Fibroblast of skin of back (primary cell): ENCODE results near the gene DIPK1B. TPM values are rescaled to one million over a fixed set of nuclear protein-coding genes. Genes with fewer than 3 reads are reported as not detected.
A peak's percentile ranks its signal among the peaks of the same experiment; 100 is the strongest.

Experiments used
- DNase-seq: peaks from one replicate; pipeline ENCODE4 v3.0.0-alpha.2; 2013
- polyA plus RNA-seq, 2 experiments: library from polyadenylated mRNA; unstranded; fragments of 120-200 nt; gene quantifications; one replicate each; pipeline ENCODE4 v1.2.1, GENCODE V29; 2013; ENCODE audit not compliant: insufficient read length in 2 of 2

The DIPK1B gene
- polyA plus RNA-seq (2013, experiment 1 of 2; ENCODE audit: insufficient read length) = 1.9 TPM
- polyA plus RNA-seq (2013, experiment 2 of 2; ENCODE audit: insufficient read length) = 2.0 TPM

- no peak for DNase-seq
Measured at GRCh38 chr9:136711751-136712689, at the start of gene DIPK1B. DIPK1B (plus strand) TSS chr9:136712572; CDS start chr9:136712666, 94 bp downstream.

- DNase-seq = no peak
Measured at GRCh38 chr9:136662656-136663581, 49.5 kb upstream of the DIPK1B start, which contains the start of gene EGFL7. EGFL7 (plus strand) TSS chr9:136662916; CDS start chr9:136668283, 5,367 bp downstream.

DNA sequence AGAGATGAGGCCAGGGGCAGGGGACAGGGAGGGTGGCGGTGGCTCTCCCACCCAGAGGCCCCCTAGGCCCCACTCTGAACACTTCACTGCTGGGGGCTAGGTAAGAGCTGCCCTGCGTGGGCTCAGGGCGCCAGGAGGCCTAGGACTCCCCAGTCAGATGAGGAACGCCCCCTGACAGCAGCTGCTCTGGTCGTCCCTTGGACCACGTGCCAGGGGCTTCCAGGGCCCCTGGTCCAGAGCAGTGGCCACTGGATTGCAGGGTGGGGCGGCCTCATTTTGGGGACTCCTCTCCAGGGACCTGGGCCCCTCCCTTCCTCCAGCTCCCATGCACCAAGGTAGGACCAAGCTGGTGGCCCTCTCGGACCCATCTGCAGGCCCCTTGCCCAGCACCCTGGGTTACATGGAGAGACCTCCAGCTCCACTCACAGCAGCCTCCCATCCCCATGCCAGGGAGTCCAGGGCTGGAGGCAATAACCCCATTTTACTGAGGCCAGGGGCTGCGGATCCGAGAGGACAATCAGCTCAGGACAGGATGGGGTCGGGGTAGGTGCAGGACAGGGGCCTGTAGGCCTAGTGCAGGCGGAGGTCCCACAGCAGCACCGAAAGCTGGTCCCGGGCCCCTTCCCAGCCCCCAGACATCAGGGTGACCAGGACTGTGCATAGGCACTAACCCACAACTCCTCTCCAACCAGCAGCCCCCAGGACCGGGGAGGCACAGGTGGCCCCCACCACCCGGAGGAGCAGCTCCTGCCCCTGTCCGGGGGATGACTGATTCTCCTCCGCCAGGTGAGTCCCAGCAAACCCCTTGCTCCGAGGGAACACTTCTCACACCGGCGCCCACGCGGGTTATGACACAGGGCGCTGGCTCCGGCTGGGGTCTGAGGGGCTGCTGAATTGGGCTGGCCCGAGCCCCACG, 48.1 kb upstream of the DIPK1B start:
- no peak for DNase-seq

- peak; percentile 30 for DNase-seq
Measured at GRCh38 chr9:136665111-136665703, 47.2 kb upstream of the DIPK1B start.

DNA sequence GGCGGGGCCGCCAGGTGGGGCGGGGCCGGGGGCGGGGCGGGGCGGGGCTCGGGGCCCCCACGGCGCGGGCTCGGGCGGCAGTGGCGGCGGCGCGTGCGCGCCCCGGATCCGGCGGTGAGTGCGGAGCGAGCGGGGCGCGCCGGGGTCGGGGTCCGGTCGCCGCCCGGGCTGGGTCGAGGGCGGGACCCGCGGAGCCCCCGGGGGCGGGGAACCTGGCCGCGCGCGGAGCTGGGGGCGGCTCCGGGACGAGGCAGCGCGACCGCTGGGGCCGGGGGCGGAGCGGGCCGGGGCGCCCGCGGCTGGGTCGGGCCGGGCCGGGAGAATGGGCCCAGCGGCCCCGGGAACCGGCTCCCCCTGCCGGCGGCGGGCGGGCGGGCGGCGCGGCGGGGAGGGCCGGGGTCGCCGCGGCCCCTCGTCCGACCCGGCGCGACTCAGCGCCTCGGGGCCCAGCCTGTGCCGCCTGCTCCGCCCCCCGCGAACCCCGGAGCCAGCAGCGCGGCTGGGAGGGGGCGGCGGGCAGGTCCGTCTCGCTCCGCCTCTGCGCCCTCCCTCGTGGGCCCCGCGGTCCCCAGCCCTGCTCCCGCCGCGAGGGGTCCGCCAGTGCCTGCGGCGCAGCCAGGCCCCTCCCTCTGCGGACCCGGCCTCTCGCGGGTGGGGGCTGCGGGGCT, 46.5 kb upstream of the DIPK1B start:
- DNase-seq = no peak

DNA sequence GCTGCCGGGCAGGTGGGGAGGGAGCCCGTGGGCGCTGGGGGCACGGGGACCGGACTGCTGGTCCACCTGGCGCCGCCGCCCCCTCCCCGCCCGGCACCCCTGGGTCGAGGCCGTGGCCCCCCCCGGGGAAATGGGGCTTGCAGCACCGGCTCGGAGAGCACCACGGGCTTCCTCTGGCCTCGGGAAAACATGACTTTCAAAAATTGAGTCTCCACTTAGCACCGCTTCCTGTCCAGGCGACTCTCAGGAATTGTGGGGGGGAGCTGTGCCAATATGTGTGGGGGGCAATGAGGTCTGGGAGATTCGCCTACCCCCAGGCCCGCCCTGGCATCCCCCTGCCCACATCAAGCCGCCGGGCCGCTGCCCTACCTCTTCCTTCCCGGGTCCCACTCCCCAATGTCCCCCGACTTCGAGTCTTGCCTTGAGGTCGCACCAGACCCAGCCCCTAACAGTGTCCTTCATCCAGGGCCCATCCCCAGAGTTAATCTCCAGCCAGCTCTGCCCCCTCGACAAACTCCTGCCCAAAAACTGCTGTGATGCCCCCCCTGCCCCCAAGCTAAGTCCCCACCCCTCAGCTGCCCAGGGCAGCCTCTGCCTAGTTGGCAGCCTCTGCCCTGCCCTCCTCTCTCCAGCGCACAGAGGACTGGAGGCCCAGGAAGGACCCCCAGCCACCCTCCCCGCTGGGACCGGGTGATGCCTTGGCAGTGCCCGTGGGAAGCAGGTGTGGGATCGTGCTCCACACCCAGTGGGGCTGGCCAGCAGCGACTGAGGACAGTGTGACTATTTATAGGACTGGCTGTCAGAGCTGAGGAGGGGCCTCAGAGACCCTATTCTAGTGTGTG, 45.8 kb upstream of the DIPK1B start:
- DNase-seq = no peak

DNA sequence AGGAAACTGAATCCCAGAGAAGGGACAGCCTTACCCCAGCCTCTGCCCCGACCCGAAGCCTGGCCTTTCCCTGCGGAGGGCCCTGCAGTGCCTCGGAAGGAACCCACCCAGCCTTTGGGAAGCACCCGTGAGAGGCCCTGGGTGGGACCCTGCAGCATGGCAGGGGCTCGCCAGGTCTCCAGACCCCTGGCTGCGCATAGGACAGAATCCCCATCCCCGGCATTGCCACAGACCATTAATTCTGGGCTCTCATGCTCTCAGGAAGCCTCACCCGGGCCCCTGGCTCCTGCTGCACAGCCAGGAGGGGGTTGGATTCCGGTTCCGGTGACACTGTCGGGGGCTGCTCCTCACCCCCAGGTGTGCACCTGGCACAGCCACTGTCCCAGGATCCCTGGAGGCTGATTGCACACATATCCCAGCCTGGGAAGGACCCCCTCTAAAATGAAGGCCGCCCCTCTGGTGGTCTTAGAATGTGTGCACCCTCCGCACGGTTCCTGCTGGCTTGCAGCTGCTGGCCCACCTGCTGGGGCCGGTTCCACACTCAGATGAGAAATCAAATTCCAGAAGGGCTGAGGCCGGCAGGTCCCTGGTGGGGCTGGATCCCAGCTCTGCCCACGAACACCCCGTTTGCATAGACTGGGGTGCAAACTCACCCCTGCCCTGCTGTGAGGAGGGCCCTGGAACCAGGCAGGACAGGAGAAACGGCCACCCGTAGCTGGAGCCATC, 45.0 kb upstream of the DIPK1B start:
- no peak for DNase-seq

DNA sequence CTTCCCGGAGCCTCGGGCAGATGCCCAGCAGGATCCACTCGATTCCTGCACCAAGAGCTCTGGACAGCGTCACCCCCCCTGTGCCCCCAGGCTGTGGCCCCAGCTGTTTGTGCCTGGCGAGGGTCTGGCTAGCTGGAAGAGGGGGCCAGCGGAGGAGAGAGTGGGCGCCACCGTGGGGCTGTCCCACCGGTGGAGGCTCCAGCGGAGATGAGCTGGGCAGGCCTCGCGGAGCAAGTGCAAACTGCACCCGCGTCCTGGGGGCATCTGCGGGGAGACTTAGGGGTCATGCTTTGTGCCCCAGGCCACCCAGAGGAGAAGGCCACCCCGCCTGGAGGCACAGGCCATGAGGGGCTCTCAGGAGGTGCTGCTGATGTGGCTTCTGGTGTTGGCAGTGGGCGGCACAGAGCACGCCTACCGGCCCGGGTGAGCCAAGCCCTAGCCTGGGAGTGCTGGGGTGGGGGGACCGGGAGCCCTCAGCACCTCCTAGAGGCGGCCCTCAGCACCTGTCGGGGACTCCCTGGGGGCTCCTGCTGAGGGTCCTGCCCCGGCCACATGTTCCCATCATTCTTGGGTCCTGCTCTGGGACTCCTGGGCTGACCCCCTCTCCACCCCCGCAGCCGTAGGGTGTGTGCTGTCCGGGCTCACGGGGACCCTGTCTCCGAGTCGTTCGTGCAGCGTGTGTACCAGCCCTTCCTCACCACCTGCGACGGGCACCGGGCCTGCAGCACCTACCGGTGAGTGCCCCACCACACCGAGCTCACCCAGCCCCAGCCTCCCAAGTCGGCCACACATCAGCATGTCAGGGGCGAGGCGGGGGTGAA, 44.2 kb upstream of the DIPK1B start:
- DNase-seq = no peak

GRCh38 chr9:136668983-136669790, 43.2 kb upstream of the DIPK1B start:
- DNase-seq = peak; percentile 18

DNA sequence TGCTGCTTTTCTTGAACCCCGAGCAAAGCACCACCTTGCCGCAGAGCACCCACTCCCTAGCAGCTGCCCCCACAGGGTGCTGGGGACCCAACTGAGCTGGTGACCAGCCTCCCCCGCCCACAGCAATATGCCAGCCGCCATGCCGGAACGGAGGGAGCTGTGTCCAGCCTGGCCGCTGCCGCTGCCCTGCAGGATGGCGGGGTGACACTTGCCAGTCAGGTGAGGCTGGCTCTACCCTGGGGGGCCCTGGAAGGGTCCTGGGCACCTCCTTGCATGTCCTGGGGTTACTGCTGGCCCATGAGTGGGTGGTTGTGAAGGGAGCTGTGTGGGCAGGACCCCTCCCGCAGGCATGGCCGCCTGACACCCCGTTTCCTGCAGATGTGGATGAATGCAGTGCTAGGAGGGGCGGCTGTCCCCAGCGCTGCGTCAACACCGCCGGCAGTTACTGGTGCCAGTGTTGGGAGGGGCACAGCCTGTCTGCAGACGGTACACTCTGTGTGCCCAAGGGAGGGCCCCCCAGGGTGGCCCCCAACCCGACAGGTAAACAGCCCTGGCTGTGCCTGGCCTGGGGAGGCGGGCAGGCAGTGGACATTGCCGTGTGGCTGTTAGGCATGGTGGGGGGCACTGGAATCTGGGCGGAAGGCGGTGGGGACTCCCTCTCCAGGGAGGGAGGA, 42.4 kb upstream of the DIPK1B start:
- DNase-seq = no peak

- DNase-seq = no peak
Measured at GRCh38 chr9:136670576-136671253, 41.7 kb upstream of the DIPK1B start.

GRCh38 chr9:136671254-136671614, 41.1 kb upstream of the DIPK1B start:
- DNase-seq = no peak

- no peak for DNase-seq
Measured at GRCh38 chr9:136671646-136672430, 40.5 kb upstream of the DIPK1B start.

DNA sequence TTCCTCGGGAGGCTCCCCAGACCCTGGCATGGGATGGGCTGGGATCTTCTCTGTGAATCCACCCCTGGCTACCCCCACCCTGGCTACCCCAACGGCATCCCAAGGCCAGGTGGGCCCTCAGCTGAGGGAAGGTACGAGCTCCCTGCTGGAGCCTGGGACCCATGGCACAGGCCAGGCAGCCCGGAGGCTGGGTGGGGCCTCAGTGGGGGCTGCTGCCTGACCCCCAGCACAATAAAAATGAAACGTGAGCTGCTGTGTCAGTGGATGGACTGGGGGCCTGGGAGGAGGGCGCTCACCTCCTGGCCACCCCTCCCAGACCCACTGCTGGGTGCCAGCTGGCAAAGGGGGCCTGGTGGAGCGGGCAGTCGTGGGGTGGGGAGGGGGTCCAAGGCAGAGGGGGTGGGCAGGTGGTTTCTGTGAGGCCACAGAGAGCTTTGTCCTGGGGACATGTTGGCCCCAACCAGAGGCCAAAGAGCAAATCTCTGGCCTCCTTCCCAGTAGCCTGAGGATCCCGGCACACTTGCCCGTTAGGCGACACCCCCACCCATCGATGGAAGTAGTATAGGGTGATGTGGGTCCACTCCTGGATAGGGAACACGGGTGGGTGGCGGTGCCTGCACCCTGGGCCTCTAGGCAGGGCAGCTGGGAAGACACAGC, 39.8 kb upstream of the DIPK1B start:
- DNase-seq = no peak
